ENCODE results near the gene OSTF1.

OSTF1 gene

GRCh38 chr9:75190762-75191161, 102.4 kb downstream of the OSTF1 start:
- TF ChIP-seq CTCF (IDR thresholded peaks at IDR 0.05; ENCODE audit: extremely low read depth, missing control alignments): no peak
- DNase-seq (ENCODE audit: low spot score): no peak
